Activated naive CD8-positive, alpha-beta T cell treated with anti-CD3 and anti-CD28 coated beads, Interleukin-2, amount 10 ng/mL, durations not matched to agents 7 days and 5 days (primary cell): ENCODE results near the gene BIN1. TPM values are rescaled to one million over a fixed set of nuclear protein-coding genes. Genes with fewer than 3 reads are reported as not detected.
"Not testable (repeated sequence)": the region's sequence is repeated elsewhere in the genome, so short reads cannot be mapped to it uniquely, and the experiment has no call there.

Experiments
- ATAC-seq: fragments of 150-1000 bp; cut with Tn5 transposase; one replicate; pipeline ENCODE4 v1.10.0; 2021; ENCODE audit warnings: low read depth, moderate library complexity
- POLR2A ChIA-PET: fragments of 350-600 bp; sonication (Branson Sonifier 250); formaldehyde crosslinking; loops from one replicate; lab custom pipeline; 2021; ENCODE audit warnings: antibody characterized with exemption; lab: Charles Lee
- DNase-seq: peaks from one replicate; pipeline ENCODE4 v3.0.0; 2021
- H3K27ac Mint-ChIP-seq: one replicate; pipeline ENCODE4 v1.8.0; 2022; ENCODE audit warnings: mild to moderate bottlenecking, mixed read lengths
- H3K27me3 Mint-ChIP-seq: one replicate; pipeline ENCODE4 v1.8.0; 2022; ENCODE audit warnings: mild to moderate bottlenecking, moderate library complexity, mixed read lengths
- H3K36me3 Mint-ChIP-seq: one replicate; pipeline ENCODE4 v1.8.0; 2021; ENCODE audit warnings: mild to moderate bottlenecking, mixed read lengths
- H3K4me1 Mint-ChIP-seq: one replicate; pipeline ENCODE4 v1.8.0; 2021; ENCODE audit warnings: mixed read lengths
- H3K4me3 Mint-ChIP-seq: one replicate; pipeline ENCODE4 v1.8.0; 2022; ENCODE audit warnings: mild to moderate bottlenecking, moderate library complexity, mixed read lengths
- H3K9me3 Mint-ChIP-seq: one replicate; pipeline ENCODE4 v1.8.0; 2021; ENCODE audit warnings: mixed read lengths
- total RNA-seq, 2 experiments: library from RNA; stranded (reverse); gene quantifications; one replicate each; pipeline ENCODE4 v1.2.3, GENCODE V29; 2021

Gene BIN1
- total RNA-seq, 2 experiments from 2014 or later = 160 to 161 TPM

GRCh38 chr2:127044165-127044718 is 62.7 kb downstream of the BIN1 start:
- Mint-ChIP-seq H3K9me3 (no peaks in the 10 kb centered on the region), H3K27me3 (peaks cover 3% of the 10 kb centered on the region), H3K4me3 (no peak overlapping the region), H3K36me3 (peaks cover 8% of the 10 kb centered on the region), H3K27ac (no peak overlapping the region), H3K4me1 (peaks cover 2% of the 10 kb centered on the region)
- DNase-seq = no peak
- ATAC-seq = no peak
- POLR2A ChIA-PET = no interaction called here

DNA sequence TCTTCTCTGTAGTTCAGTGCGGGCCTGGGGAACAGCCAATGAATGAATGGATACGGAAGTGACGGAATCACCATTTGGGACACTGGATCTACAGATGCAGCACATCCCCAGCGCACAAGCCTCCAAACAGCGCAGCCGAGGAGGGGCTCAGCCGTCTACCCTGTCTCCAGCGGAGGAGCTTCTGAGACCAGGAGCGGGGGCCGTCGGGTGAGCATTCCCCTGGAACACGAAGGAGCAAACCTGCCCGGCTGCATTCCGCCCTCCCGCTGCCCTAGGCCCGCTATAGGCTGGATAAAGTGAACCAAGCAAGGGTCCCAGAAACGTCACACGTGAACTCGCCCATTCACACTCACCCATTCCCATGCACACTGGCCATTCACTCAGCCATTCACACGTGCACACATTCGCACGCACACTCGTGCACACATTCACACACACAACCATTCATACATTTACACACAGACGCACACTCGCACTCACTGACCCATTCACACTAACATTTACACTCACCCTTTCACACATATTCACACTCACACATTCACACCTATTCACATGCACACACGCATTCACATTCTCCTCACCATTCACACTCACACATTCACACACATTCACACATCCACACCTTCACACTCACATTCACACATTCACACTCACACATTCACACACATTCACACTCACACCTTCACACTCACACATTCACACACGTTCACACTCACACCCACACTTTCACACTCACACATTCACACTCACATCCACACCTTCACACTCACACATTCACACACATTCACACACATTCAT is 63.4 kb downstream of the BIN1 start:
- H3K27me3 Mint-ChIP-seq = peaks cover 6% of the 10 kb centered on the region
- H3K4me3 Mint-ChIP-seq = no peak overlapping the region
- H3K9me3 Mint-ChIP-seq = no peaks in the 10 kb centered on the region
- H3K27ac Mint-ChIP-seq = no peak overlapping the region
- DNase-seq = no peak
- peaks cover 8% of the 10 kb centered on the region for H3K36me3 Mint-ChIP-seq
- POLR2A ChIA-PET = no interaction called here
- peaks cover 2% of the 10 kb centered on the region for H3K4me1 Mint-ChIP-seq
- ATAC-seq = no peak

DNA sequence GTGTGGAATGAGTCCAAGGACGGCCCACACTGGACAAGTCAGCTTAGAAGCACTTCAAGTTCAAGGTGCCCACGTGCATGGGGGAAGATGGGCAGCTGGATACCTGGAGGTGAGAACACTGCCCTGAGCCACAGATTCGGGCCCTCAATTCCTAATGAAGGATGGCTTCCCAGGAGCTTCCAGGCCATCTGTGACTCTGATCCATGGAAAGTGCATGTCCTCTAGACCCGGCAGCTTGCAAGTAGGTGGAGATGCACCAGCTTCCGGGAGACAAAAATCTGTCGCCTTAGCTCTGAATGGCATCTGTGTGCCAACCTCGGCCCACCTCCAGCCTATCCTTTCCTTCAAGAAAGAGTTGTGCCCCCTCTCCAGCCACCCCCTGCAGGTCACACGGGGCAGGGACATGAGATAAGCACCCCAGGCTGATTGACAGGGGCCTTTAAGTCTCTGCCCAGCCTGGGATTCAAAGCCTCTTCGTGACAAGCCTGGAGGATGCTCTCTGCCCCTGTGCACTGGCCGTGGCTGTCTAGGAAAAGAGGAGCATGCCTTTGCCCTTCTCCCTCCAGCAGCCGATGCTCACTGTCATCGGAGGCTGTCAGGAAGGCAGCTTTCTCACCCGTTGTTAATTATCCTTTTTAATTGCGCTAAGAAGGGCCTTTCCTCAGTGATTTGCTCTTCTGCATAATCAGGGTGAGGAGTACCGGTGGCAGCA is 65.5 kb downstream of the BIN1 start:
- Mint-ChIP-seq H3K27me3 (peaks cover 11% of the 10 kb centered on the region), H3K27ac (no peak overlapping the region), H3K4me3 (no peak overlapping the region), H3K9me3 (no peaks in the 10 kb centered on the region), H3K36me3 (no peaks in the 10 kb centered on the region), H3K4me1 (no peaks in the 10 kb centered on the region)
- DNase-seq (no peak), ATAC-seq (no peak)
- POLR2A ChIA-PET = no interaction called here

DNA sequence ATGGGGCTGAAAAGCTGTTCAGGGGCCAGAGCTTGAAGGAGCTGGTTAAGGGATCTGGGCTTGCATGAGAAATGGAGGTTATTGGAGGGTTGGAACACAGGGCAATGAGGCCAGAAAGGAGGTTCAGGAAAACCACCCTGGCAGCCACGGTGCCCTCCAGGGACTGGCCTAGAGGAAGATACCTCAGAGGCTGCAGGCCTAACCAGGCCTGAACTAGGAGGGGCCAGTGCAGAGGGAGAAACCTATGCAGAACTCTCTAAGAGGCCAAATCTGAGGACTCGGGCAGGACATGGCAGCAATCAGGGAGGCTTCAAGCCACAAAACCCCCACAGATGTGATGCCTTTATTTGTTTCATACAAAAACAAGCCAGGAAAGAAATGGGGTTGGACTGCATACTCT is 66.8 kb downstream of the BIN1 start:
- Mint-ChIP-seq H3K27ac (no peak overlapping the region), H3K4me3 (no peak overlapping the region), H3K36me3 (no peaks in the 10 kb centered on the region), H3K27me3 (peaks cover 11% of the 10 kb centered on the region), H3K9me3 (no peaks in the 10 kb centered on the region), H3K4me1 (no peaks in the 10 kb centered on the region)
- POLR2A ChIA-PET = no interaction called here
- DNase-seq (no peak), ATAC-seq (no peak)

DNA sequence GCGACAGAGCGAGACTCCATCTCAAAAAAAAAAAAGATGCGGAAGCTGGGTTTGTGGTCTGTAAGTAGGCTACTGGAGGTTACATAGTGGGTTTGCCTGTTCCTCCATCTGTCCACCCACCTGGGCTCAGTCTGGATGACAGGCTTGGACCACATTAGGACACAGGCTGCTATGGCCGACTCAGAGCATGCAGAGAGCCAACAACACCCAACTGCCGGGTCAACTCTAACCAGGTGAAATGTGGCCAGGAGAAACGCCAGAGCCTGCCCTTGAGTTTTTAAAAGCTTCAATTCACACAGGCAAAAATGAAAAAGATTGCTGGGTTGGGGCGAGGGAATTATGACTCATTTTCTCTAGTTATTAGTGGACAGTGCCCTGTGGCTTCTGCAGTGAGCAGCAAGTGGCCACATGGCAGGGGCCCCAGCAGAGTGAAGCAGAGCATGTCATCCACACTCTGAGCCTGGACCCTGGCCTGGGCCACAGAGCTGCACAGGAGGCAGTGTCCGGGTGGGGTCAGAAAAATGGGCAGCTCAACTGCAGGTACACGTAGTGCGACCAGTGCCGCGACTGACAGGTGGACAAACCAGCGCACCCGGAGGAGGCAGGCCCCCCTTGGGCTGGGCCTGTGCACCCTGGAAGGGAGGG is 67.4 kb downstream of the BIN1 start:
- Mint-ChIP-seq H3K27me3 (peaks cover 11% of the 10 kb centered on the region), H3K4me1 (no peaks in the 10 kb centered on the region), H3K9me3 (no peaks in the 10 kb centered on the region), H3K27ac (no peak overlapping the region), H3K36me3 (no peaks in the 10 kb centered on the region), H3K4me3 (no peak overlapping the region)
- POLR2A ChIA-PET = no interaction called here
- ATAC-seq (no peak), DNase-seq (no peak)

GRCh38 chr2:127037476-127037875 is 69.5 kb downstream of the BIN1 start:
- ATAC-seq (no peak), DNase-seq (no peak)
- POLR2A ChIA-PET = no interaction called here
- no peak overlapping the region for H3K4me3 Mint-ChIP-seq
- H3K27ac Mint-ChIP-seq = no peak overlapping the region
- no peaks in the 10 kb centered on the region for H3K4me1 Mint-ChIP-seq
- no peaks in the 10 kb centered on the region for H3K36me3 Mint-ChIP-seq
- no peaks in the 10 kb centered on the region for H3K9me3 Mint-ChIP-seq
- H3K27me3 Mint-ChIP-seq = peaks cover 21% of the 10 kb centered on the region

- ATAC-seq (no peak), DNase-seq (no peak)
- Mint-ChIP-seq H3K4me3 (no peak overlapping the region), H3K27me3 (peaks cover 29% of the 10 kb centered on the region), H3K27ac (no peak overlapping the region), H3K36me3 (no peaks in the 10 kb centered on the region), H3K9me3 (no peaks in the 10 kb centered on the region), H3K4me1 (no peaks in the 10 kb centered on the region)
- POLR2A ChIA-PET = no interaction called here
Observed at GRCh38 chr2:127034883-127035611, 71.9 kb downstream of the BIN1 start.

DNA sequence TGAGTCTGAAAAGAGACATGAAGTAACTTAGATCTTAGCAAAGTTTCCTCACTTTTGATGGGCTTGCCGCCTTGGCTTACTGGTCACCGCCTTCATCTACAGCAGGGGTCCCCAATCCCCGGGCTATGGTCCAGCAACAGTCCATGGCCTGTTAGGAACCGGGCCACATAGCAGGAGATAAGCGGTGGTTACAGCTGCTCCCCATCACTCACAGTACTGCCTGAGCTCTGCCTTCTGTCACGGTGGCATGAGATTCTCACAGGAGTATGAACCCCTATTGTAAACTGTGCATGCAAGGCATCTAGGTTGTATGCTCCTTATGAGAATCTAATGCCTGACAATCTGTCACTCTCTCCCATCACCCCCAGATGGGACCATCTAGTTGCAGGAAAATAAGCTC is 72.9 kb downstream of the BIN1 start:
- ATAC-seq = no peak
- peaks cover 36% of the 10 kb centered on the region for H3K27me3 Mint-ChIP-seq
- POLR2A ChIA-PET = no interaction called here

GRCh38 chr2:127032621-127033020 is 74.3 kb downstream of the BIN1 start:
- Mint-ChIP-seq H3K27me3 (peaks cover 41% of the 10 kb centered on the region), H3K9me3 (no peaks in the 10 kb centered on the region), H3K27ac (no peak overlapping the region), H3K36me3 (no peaks in the 10 kb centered on the region), H3K4me3 (no peak overlapping the region), H3K4me1 (no peaks in the 10 kb centered on the region)
- DNase-seq = no peak
- no peak for ATAC-seq
- POLR2A ChIA-PET = no interaction called here

More for the DNA sequence above, 72.9 kb downstream of the BIN1 start:
- H3K27ac Mint-ChIP-seq = no peak overlapping the region
- H3K9me3 Mint-ChIP-seq = no peaks in the 10 kb centered on the region
- no peak for DNase-seq
- no peaks in the 10 kb centered on the region for H3K36me3 Mint-ChIP-seq
- H3K4me1 Mint-ChIP-seq = no peaks in the 10 kb centered on the region
- no peak overlapping the region for H3K4me3 Mint-ChIP-seq

- Mint-ChIP-seq H3K27me3 (peaks cover 46% of the 10 kb centered on the region), H3K4me3 (no peak overlapping the region), H3K27ac (no peak overlapping the region), H3K9me3 (no peaks in the 10 kb centered on the region), H3K4me1 (peaks cover 7% of the 10 kb centered on the region), H3K36me3 (no peaks in the 10 kb centered on the region)
- no peak for ATAC-seq
- DNase-seq = no peak
- POLR2A ChIA-PET = no interaction called here
Observed at GRCh38 chr2:127029350-127030051, 77.5 kb downstream of the BIN1 start.

DNA sequence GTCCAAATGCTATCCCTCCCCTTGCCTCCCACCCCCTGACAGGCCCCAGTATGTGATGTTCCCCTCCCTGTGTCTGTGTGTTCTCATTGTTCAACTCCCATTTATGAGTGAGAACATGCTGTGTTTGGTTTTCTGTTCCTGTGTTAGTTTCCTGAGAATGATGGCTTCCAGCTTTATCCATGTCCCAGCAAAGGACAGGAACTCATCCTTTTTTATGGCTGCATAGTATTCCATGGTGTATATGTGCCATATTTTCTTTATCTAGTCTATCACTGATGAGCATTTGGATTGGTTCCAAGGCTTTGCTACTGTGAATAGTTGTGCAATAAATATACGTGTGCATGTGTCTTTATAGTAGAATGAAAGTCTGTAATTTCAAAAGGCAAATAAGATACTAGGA is 78.2 kb downstream of the BIN1 start:
- POLR2A ChIA-PET, ATAC-seq, H3K36me3 Mint-ChIP-seq, H3K4me1 Mint-ChIP-seq, H3K27ac Mint-ChIP-seq, H3K4me3 Mint-ChIP-seq, H3K9me3 Mint-ChIP-seq, DNase-seq: not testable (repeated sequence)
- H3K27me3 Mint-ChIP-seq = peaks cover 54% of the 10 kb centered on the region

GRCh38 chr2:127027715-127028114 is 79.2 kb downstream of the BIN1 start:
- peaks cover 3% of the 10 kb centered on the region for H3K9me3 Mint-ChIP-seq
- POLR2A ChIA-PET = no interaction called here
- peaks cover 48% of the 10 kb centered on the region for H3K27me3 Mint-ChIP-seq
- H3K4me3 Mint-ChIP-seq = no peak overlapping the region
- no peak overlapping the region for H3K27ac Mint-ChIP-seq
- H3K4me1 Mint-ChIP-seq = peaks cover 8% of the 10 kb centered on the region
- DNase-seq (no peak), ATAC-seq (no peak)
- no peaks in the 10 kb centered on the region for H3K36me3 Mint-ChIP-seq
